ENCODE measurements around the gene CSE1L. TPM values are rescaled to one million over a fixed set of nuclear protein-coding genes. Genes with fewer than 3 reads are reported as not detected.
"Not testable (repeated sequence)": the region's sequence is repeated elsewhere in the genome, so short reads cannot be mapped to it uniquely, and the experiment has no call there.

The CSE1L gene
- total RNA-seq, 4 donors from 2014 or later = 42.8 to 56.6 (median 45.0) TPM

DNA sequence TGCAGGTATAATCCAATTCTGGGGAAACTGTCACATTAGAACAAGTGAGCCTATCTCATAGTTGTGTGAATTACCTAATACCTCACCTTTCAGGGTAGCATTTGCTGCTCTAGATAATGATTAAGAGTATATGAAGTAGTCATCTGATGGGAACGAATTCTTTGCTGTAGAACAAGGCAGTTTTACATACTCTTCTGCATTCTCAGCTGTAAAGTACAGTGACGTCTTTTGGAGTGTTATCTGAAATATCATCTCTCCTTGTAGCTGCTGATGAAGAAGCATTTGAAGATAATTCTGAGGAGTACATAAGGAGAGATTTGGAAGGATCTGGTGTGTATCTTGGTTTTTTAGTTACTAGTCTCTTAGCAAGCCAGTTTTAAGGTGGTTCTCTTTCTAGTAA lies 28.4 kb downstream of the CSE1L start:
- H3K9me3 ChIP-seq = no peaks in the 10 kb centered on the region
- WGBS, 2 donors = 48 to 50% methylated on average over 2 of the region's 2 CpGs
- no peak for DNase-seq
- H3K27me3 ChIP-seq = no peaks in the 10 kb centered on the region
- TF ChIP-seq, protein P1, sequence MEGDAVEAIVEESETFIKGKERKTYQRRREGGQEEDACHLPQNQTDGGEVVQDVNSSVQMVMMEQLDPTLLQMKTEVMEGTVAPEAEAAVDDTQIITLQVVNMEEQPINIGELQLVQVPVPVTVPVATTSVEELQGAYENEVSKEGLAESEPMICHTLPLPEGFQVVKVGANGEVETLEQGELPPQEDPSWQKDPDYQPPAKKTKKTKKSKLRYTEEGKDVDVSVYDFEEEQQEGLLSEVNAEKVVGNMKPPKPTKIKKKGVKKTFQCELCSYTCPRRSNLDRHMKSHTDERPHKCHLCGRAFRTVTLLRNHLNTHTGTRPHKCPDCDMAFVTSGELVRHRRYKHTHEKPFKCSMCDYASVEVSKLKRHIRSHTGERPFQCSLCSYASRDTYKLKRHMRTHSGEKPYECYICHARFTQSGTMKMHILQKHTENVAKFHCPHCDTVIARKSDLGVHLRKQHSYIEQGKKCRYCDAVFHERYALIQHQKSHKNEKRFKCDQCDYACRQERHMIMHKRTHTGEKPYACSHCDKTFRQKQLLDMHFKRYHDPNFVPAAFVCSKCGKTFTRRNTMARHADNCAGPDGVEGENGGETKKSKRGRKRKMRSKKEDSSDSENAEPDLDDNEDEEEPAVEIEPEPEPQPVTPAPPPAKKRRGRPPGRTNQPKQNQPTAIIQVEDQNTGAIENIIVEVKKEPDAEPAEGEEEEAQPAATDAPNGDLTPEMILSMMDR (IDR thresholded peaks at IDR 0.05) = no peak
- TF ChIP-seq POLR2A (IDR thresholded peaks at IDR 0.05) = no peak
- H3K4me3 ChIP-seq (replicated peaks in 1 of 3) = no peak overlapping the region
- no peak overlapping the region for H3K27ac ChIP-seq
- no peaks in the 10 kb centered on the region for H3K4me1 ChIP-seq
- H3K36me3 ChIP-seq = peaks cover 33 to 43% of the 10 kb centered on the region in 2 donors
- intact Hi-C loops (cut with DNase I) = no loop called here

DNA sequence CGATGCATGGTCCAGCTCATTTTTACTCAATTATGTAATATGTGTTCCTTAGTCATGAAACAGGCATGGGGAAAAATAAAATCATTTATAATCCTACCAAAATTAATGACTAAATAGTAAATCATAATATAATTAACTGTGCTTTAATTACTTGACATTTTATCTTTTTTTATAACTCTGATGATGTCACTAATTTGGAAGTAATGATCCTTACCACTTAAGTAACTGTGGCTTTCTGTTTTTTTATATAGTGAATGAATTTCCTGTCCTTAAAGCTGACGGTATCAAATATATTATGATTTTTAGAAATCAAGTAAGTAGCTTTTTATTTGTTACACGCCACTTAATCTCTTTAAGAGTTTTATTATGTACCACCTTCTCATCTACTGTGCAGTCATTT lies 32.2 kb downstream of the CSE1L start:
- no peak for DNase-seq
- 93 to 96% methylated on average over 3 of the region's 3 CpGs for WGBS, 2 donors
- H3K27me3 ChIP-seq = no peaks in the 10 kb centered on the region

GRCh38 chr20:49082295-49082694 lies 36.2 kb downstream of the CSE1L start:
- H3K27me3 ChIP-seq; H3K4me1 ChIP-seq; H3K27ac ChIP-seq; H3K9me3 ChIP-seq; DNase-seq; intact Hi-C loops (cut with DNase I); H3K4me3 ChIP-seq (replicated peaks in 1 of 3): not testable (repeated sequence)
- WGBS, 2 donors = 95 to 98% methylated on average over 12 of the region's 12 CpGs
- H3K36me3 ChIP-seq = peaks cover 23 to 41% of the 10 kb centered on the region in 2 donors

More for the DNA sequence above, 32.2 kb downstream of the CSE1L start:
- intact Hi-C loops (cut with DNase I) = no loop called here
- Histone ChIP-seq H3K4me3 (replicated peaks in 1 of 3) (no peak overlapping the region), H3K9me3 (no peaks in the 10 kb centered on the region), H3K36me3 (peaks cover 41 to 53% of the 10 kb centered on the region in 2 donors), H3K4me1 (no peaks in the 10 kb centered on the region), H3K27ac (no peak overlapping the region)
- TF ChIP-seq, protein P1 (IDR thresholded peaks at IDR 0.05) = no peak
- no peak for TF ChIP-seq POLR2A (IDR thresholded peaks at IDR 0.05)

- no peaks in the 10 kb centered on the region for H3K9me3 ChIP-seq
- DNase-seq = no peak
- intact Hi-C loops (cut with DNase I) = no loop called here
- H3K27ac ChIP-seq = no peak overlapping the region
- H3K4me3 ChIP-seq (replicated peaks in 1 of 3) = no peak overlapping the region
- peaks cover 31 to 59% of the 10 kb centered on the region in 2 donors for H3K36me3 ChIP-seq
- 94 to 96% methylated on average over 8 of the region's 8 CpGs for WGBS, 2 donors
- no peaks in the 10 kb centered on the region for H3K4me1 ChIP-seq
- no peaks in the 10 kb centered on the region for H3K27me3 ChIP-seq
- TF ChIP-seq, protein P1 (IDR thresholded peaks at IDR 0.05) = no peak
- TF ChIP-seq POLR2A (IDR thresholded peaks at IDR 0.05) = no peak
These were observed 45.0 kb downstream of the CSE1L start for GRCh38 chr20:49091104-49091503.

GRCh38 chr20:49091762-49092161 lies 45.6 kb downstream of the CSE1L start:
- Histone ChIP-seq H3K27ac (no peak overlapping the region), H3K9me3 (no peaks in the 10 kb centered on the region), H3K27me3 (no peaks in the 10 kb centered on the region), H3K36me3 (peaks cover 38 to 65% of the 10 kb centered on the region in 2 donors), H3K4me1 (no peaks in the 10 kb centered on the region), H3K4me3 (replicated peaks in 1 of 3) (no peak overlapping the region)
- DNase-seq = no peak
- WGBS, 2 donors = 94 to 100% methylated on average over 1 of the region's 1 CpG
- TF ChIP-seq, protein P1 (IDR thresholded peaks at IDR 0.05) = no peak
- no peak for TF ChIP-seq POLR2A (IDR thresholded peaks at IDR 0.05)
- intact Hi-C loops (cut with DNase I) = no loop called here
